ENCODE measurements around the gene NAA60. TPM values are rescaled to one million over a fixed set of nuclear protein-coding genes. Genes with fewer than 3 reads are reported as not detected.

Gene NAA60
- total RNA-seq, 3 donors from 2014 or later: 25.4 to 25.9 (median 25.5) TPM

DNA sequence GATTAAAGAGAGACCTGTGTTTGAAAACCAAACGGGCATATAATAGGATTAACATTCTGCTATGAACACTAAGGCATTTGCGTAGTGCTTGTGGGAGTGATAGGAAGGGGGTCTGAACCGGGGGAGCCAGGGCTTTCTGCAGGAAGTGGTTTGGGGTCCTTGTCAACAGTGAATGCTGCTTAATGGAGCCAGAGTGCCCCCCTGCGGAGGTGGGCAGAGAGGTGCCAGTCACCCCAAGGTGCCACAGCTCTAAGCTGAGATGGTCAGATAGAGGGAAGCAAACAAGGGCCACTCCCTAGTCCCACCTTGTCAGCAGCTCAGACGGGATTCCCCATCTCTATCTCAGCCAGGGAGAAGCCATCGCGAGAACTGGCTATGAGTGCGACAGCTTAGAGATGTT is 17.7 kb downstream of the NAA60 start:
- no peaks in the 10 kb centered on the region for H3K36me3 ChIP-seq
- TF ChIP-seq POLR2A (IDR thresholded peaks at IDR 0.05): no peak
- no peak for TF ChIP-seq POLR2AphosphoS5 (IDR thresholded peaks at IDR 0.05)
- TF ChIP-seq, protein P1, sequence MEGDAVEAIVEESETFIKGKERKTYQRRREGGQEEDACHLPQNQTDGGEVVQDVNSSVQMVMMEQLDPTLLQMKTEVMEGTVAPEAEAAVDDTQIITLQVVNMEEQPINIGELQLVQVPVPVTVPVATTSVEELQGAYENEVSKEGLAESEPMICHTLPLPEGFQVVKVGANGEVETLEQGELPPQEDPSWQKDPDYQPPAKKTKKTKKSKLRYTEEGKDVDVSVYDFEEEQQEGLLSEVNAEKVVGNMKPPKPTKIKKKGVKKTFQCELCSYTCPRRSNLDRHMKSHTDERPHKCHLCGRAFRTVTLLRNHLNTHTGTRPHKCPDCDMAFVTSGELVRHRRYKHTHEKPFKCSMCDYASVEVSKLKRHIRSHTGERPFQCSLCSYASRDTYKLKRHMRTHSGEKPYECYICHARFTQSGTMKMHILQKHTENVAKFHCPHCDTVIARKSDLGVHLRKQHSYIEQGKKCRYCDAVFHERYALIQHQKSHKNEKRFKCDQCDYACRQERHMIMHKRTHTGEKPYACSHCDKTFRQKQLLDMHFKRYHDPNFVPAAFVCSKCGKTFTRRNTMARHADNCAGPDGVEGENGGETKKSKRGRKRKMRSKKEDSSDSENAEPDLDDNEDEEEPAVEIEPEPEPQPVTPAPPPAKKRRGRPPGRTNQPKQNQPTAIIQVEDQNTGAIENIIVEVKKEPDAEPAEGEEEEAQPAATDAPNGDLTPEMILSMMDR (IDR thresholded peaks at IDR 0.05): no peak
- H3K4me3 ChIP-seq: no peak overlapping the region
- no peaks in the 10 kb centered on the region for H3K27me3 ChIP-seq
- no peaks in the 10 kb centered on the region for H3K9me3 ChIP-seq
- no peak for DNase-seq (ENCODE audit: low spot score in 2 of 2)
- H3K27ac ChIP-seq: no peak overlapping the region
- intact Hi-C loops (cut with DNase I; ENCODE audit: low total_unique reads): no loop called here
- peaks cover 0 to 3% of the 10 kb centered on the region in 2 donors for H3K4me1 ChIP-seq

DNA sequence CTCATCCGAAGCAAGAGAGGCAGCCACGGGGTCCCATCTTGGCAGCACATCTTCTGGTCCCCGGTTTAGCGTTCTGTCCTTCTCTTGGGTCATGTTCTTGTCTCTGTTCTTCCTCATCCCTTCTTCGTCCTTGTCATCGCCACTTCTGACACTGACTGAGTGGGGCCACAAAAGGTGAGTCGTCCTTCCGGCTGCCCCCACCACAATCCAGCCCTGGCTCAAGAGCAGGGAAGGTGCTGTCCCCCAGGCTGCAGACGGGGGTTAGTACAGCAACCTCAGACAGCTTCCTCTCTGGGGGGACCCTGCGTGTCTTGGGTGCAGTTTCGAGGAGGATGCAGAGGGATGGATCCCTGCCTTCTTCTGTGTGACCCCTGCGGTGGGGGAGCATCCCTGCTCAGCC is 21.8 kb downstream of the NAA60 start:
- Histone ChIP-seq H3K27me3 (no peaks in the 10 kb centered on the region), H3K9me3 (no peaks in the 10 kb centered on the region), H3K4me3 (no peak overlapping the region), H3K27ac (no peak overlapping the region), H3K4me1 (no peaks in the 10 kb centered on the region), H3K36me3 (no peaks in the 10 kb centered on the region)
- intact Hi-C loops (cut with DNase I; ENCODE audit: low total_unique reads): no loop called here
- no peak for TF ChIP-seq POLR2A (IDR thresholded peaks at IDR 0.05)
- TF ChIP-seq, protein P1 (IDR thresholded peaks at IDR 0.05): no peak
- TF ChIP-seq POLR2AphosphoS5 (IDR thresholded peaks at IDR 0.05): no peak
- no peak for DNase-seq (ENCODE audit: low spot score in 2 of 2)

DNA sequence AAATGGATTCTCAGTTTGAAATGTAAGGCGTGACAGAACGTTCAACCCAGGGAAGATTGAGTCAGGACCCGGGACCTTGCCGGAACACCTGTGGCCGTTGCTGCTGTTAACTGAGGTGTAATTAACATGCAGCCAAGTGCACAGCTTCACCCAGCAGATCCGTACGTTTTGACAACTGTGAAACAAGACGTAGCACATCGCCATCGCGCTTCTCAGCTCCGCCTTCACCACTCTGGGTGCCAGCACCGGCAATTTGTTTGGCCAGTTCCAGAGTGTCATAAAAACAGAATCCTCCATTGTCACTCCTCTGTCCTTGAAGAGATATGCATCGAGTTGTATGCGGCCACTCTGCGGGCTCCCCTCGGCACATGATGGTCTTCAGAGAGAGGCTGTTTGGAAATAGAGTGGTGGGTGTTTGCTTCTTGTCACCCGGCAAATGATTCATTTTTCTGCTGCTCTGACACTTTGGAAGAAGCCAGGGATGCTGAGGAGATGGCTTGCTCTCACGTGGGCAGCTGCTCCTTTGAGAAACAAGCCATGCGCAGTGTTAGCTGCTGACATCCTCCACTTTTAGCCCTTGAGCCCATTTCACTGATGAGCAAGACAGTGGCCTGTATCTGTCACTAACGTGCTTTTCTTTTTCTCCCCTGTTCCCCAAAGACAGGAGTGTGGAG is 22.6 kb downstream of the NAA60 start:
- Histone ChIP-seq H3K27me3 (no peaks in the 10 kb centered on the region), H3K4me3 (no peak overlapping the region), H3K9me3 (no peaks in the 10 kb centered on the region), H3K4me1 (no peaks in the 10 kb centered on the region), H3K27ac (no peak overlapping the region), H3K36me3 (no peaks in the 10 kb centered on the region)
- no peak for DNase-seq (ENCODE audit: low spot score in 2 of 2)
- TF ChIP-seq, protein P1 (IDR thresholded peaks at IDR 0.05): no peak
- TF ChIP-seq POLR2A (IDR thresholded peaks at IDR 0.05) (no peak), POLR2AphosphoS5 (IDR thresholded peaks at IDR 0.05) (no peak)
- intact Hi-C loops (cut with DNase I; ENCODE audit: low total_unique reads): no loop called here

DNA sequence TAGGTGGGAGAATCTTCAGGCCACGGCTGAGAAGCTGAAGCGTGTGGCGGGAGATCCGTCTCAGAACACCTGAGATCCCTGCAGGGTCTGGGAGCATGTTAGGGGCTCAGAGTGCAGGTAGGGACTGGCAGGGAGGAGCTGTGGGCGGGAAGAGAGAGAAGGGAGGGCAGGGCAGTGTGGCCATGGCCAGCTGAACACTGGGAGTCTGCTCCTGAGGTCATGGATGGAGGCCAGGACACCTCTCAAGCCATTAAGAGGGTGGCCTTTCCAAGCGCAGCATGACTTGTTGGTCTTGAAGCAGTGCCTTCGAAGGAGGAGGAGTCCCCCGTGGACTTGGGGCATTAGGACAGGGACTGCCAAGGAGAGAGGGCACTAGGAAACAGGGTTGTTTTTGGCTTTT is 23.7 kb downstream of the NAA60 start:
- no peak for DNase-seq (ENCODE audit: low spot score in 2 of 2)
- no peaks in the 10 kb centered on the region for H3K4me1 ChIP-seq
- no peaks in the 10 kb centered on the region for H3K36me3 ChIP-seq
- TF ChIP-seq POLR2AphosphoS5 (IDR thresholded peaks at IDR 0.05): no peak
- TF ChIP-seq, protein P1 (IDR thresholded peaks at IDR 0.05): no peak
- TF ChIP-seq POLR2A (IDR thresholded peaks at IDR 0.05): no peak
- no peak overlapping the region for H3K4me3 ChIP-seq
- H3K27ac ChIP-seq: no peak overlapping the region
- H3K9me3 ChIP-seq: no peaks in the 10 kb centered on the region
- no peaks in the 10 kb centered on the region for H3K27me3 ChIP-seq
- intact Hi-C loops (cut with DNase I; ENCODE audit: low total_unique reads): no loop called here

DNA sequence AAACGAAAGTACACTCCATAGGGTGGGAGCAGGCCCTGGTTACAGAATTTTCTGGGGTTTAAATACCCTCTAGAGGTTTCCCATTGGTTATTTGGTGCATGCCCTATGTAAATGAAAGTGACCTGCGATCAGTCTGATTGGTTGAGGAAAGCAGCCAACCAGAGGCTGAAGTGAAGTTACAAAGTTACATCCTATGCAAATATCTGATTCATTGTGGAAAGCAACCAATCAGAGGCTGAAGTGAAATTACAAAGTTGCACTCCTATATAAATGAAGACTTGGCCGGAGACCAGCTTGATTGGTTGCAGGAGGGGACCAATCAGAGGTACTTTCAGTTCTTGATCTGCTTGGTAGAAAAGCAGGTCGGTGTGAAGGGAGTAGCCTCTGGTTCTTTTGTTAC is 24.4 kb downstream of the NAA60 start:
- no peaks in the 10 kb centered on the region for H3K4me1 ChIP-seq
- intact Hi-C loops (cut with DNase I; ENCODE audit: low total_unique reads): no loop called here
- no peaks in the 10 kb centered on the region for H3K9me3 ChIP-seq
- H3K27ac ChIP-seq: no peak overlapping the region
- H3K4me3 ChIP-seq: no peak overlapping the region
- DNase-seq (ENCODE audit: low spot score in 2 of 2): no peak
- H3K36me3 ChIP-seq: no peaks in the 10 kb centered on the region
- no peaks in the 10 kb centered on the region for H3K27me3 ChIP-seq
- TF ChIP-seq, protein P1 (IDR thresholded peaks at IDR 0.05): no peak
